Cerebellar nuclear complex (tissue), 1 donor: ENCODE results near the gene PAX7.

Experiments used
- DNase-seq, 2 experiments: peaks; one replicate each; lab custom pipeline; 2025; lab: John Stamatoyannopoulos, UW

The PAX7 gene

DNA sequence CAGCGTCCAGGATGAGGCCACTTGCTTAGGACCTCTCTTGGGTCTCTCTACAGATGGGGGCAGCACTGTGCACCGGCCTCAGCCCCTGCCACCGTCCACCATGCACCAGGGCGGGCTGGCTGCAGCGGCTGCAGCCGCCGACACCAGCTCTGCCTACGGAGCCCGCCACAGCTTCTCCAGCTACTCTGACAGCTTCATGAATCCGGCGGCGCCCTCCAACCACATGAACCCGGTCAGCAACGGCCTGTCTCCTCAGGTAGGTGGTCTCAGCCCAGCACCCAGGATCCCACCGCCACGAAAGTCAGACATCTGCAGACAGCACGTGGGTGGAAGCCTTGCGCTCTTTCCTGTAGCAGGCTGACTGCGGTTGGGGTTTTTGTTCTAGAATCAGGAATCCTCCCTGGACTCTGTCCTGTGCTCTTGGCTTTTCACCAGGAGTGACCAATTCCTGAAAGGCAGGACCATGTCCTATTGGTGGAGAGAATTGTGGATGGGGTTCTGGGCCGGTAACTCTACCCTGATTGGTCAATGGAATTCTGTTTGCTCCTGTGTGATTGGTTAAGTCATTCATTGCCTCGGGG lies 72.5 kb downstream of the PAX7 start:
- no peak for DNase-seq

DNA sequence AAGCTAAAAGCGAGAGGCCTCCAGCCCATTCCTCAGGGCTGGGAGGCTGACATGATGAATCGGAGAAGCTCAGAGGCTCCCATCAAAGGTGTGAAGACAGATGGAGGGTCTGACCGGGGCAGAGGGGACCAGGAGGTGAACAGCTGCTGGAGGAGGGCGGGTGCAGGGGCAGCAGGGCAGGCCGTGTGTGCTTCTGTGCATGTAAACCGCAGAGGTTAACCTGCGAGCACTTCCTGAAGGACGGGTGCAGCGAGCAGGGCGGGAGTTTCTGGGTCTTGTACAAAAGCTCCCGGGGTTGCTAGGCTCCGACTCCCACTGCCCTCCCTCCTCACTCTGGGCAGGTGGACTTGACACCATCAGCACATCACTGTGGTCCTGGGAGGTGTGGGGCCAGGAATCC lies 75.2 kb downstream of the PAX7 start:
- DNase-seq, result no peak

DNA sequence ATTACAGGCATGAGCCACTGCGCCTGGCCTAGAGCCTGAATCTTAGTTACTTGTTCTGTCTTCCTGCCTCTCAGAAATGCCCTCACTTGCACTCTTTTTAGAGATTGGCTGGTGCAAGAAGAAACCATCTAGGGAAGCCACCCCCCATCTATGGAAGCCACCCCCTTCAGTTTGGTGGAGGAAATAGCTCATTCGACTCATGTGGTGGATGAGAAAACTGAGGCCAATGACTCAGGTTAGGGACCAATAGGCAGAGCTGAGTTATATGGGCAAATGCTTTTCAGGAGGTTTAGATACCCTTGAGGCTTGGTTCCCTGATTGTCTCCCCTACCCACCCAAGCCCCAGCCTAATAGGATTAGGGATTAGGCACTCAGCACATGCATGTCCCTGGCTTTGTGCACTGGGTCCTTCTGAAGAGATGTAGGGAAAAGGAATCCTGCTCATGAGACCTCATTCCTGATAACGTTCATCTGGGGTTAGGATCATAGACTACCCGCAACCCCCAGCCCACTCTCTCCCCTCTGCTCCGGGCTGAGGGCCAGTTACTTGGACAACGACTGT lies 77.1 kb downstream of the PAX7 start:
- no peak for DNase-seq

DNA sequence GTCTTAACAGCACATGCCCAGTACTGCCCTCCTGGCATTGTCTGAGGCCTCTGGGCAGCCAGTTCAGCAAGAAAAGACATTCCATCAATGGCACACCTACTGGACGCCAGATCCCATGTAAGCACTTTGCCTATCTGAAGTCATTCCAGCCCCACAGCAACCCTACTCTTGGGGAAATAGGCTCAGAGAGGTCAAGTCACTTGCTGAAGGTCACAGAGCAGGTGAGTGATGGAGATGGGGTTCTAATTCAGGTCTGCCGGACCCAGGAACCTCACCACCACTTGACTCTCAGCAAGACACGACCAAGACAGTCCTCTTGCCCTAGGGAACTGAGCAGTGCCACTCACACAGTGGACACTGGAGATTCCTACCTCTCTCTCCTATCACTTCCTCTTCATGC lies 79.4 kb downstream of the PAX7 start:
- DNase-seq, result no peak

DNA sequence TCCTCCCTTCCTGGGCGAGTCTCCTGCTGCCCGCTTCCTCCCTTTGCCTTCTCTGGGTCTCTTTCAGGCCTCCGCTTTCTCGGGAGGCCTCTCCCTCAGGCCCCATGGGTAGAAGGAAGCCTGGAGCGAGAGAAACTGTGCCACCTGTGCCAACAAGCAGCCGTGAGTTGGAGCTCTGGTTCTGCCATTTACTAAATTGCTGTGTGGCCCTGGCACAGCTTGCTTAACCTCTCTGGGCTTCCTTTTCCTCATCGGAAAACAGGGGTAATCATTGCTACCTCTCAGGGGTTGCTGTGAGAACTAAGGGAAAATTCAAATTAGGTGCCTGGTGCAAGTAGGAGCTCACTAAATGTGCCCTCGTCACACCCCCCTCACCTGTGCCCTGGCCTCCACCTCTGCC lies 80.4 kb downstream of the PAX7 start:
- no peak for DNase-seq

DNA sequence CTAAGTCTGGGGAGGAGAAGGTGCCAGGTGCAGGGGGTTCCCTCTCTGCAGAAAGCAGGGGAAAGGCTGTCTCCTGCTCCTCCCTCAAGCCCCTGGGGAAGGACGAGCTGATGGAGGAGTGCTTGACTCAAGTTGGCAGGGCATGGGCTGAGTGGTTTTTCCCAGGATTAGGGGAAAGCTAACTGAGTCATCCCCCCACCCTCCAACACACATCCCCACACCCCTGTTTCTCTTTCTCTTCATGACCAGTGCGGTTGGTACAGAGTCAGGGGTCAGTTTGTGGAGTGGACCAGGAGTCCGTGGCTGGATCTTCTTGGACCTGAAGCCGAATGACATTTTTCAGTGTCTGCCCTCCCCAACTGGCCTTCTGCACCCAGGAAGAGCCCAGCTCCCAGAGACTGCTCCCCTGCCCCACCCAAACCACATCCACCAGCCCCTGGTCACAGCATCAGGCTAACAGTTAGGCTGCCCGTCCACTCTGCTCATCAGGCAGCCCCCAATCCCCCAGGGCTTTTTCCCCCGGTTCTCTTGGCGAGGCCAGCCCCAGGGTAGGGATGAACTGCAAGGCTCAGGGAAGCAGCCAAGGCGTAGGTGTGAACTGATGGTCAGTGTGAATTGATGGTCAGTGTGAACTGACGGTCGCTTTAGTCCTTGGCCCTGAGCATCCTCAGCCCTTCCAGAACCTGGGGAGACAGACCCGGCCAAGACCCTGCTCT lies 81.0 kb downstream of the PAX7 start:
- DNase-seq, result no peak

DNA sequence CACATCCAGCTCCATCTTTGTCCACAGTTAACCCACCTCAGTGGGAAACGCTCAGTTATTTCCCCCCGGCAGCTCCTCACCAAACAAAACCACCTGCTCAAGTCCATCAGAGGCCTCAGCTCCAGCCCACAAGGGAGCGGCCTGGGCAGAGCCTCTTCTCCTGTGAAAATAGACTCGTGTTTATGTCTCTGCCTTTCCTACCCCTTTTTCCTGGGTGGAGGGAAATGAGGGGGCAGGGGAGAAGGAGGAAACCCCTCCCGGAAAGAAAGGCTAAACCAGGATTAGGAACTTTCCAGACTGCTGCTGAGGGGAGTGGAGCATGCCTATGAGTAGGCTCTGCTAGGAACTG lies 81.6 kb downstream of the PAX7 start:
- no peak for DNase-seq

DNA sequence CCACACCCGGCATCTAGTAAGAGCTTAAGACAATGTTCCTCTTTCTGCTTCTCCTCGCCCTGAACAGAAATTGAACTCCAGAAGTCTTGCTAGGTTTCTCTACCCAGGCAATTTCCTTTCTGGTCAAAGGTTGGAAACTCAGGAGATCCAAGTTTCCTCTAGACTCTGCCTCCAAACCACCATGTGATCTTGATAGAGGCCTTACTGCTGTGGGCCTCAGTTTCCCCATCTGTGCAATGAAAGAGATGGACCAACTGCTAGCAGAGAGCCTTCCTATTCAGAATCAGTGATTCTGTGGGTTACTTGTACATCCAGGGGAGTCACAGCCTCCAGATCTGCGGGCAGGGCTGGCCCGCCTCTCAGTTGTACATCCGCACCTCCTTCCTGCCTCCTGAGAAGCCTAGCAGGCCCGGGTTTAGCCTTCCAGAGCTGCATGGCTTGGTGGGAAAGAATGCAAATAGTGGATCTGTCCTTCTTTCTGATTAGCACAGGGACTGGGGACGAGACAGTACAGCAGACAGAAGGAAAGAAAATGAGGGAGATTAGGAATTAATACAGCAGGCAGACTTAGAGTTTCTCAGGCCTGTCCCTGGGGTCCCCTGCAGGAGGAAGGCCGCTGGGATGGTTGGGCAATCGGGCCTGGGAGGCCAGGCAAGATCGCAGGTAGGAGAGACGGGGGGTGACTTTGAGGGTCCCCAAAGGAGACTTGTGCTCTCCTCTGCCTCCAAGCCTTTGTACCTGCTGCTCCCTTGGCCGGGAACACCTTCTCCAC lies 83.9 kb downstream of the PAX7 start:
- DNase-seq, result no peak

DNA sequence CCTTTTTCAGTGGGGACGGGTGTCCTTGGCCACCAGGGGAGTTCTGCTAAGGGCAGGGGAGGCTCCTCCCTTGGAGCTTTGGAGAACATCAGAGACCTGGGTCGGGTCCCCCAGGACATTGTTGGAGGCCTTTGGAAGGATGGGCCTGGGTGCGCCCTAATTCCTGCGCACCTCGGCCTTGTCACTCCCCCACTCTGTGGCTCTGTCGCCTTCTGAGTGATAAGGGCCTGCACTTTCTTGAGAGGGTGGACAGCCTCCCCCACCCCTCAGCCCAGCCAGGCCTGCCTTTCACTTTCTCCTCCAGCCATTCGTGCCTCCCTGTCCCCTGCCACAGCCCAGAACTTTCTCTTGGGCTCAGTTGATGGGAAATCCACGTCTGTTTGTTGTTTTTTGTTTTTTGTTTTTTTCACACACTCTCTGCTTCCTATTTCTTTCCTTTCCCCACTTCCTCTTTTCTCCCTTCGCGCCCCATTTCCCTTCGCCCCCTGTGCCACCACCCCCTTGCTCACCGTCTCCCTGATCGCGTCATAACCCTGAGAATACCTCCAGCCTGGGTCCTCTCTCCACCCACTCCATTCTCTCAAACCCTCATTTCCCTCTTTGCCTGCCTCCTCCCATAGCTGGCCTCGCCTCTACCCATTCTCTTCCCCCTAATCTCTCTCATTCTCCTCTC lies 85.6 kb downstream of the PAX7 start:
- DNase-seq, result no peak

DNA sequence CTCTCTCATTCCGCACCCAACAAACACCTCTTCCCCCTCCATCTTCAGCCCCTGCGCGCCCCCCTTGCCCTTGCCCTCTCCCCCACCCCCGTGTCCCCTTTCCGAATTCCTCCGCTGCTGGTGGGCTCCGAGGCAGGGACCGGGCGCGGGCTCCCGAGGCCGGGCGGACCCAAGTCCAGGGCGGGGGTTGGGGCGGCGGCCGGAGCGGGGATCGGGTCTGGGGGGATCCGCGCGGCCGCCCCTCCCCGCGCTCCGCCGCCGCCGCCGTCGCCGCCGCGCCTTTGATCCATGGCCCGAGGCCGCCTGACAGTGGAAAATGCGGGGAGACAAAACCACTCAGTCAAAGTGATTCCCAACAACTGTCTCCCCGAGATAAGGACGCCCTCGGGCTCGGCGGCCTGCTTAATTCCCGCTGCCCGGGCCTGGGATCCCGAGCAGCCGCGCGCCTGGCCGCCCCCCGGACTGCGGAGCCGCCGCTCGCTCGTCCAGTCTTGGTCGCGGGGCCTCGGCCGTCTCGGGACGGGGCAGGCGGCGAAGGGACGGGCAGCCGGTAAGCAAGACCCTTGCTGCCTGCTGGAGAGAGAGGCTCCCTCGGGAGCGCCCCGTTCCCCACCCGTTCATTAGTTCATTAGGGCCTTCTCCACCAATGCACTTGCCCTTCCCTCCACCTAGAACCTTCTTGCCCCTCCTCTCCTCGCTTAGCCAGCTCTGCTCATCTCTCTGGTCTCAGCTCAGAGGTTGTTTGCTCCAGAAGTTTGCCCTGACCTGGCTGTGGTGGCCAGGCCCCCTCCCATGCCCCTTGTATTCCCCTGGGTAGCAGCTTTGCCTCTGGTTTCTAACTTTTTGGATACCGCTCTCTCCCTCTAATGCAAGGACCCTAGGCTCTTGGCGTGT lies 86.4 kb downstream of the PAX7 start:
- no peak for DNase-seq

DNA sequence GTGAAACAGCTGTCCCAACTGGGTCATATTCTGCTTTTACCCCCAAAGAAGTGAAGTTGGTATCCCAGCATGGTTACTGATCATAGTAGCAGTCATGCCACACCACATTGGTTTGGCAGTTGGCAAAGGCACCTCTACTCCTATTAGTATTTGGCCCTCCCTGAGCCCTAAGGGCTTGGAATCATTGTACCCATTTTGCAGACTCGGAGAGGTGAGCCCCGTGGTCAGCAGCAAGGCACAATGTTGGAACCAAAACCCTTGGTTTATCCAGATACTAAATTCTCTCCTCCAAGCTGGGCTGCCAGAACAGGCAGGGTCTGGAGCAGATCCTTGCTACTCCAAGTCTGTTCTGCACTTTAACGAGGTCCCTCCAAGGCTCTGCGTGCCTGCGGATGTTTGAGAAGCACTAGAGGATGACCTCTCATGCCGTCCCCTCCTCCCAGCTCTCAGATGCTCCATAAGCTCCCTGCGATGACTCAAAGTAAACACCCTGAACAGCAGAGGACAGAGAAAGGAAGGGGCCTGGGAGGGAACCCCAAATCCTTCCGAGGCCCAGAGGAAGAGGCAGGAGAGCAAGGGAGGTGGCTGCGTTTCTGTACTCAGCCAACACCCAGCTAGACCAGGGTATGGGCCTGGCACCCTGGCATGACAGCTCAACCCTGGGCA lies 89.3 kb downstream of the PAX7 start:
- DNase-seq, result no peak

DNA sequence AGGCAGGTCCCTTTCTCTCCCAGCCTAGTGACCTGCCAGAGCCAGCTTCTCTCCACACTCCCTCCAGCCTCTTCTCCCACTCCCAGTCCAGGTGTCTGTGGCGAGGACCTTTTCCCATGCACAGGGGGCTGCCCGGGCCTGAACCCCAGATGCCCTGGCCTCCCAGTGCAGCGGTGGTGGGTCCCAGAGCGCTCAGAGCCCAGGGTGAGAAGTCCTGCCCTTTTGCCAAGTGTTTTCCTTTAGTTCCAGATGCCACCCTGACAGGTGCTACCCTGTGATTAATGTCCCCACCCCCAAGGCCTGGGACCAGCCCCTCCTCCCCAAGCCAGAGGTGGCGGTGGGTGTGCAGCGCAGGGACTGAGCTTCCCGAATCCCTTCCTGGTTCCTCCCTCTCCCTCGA lies 90.4 kb downstream of the PAX7 start:
- no peak for DNase-seq

DNA sequence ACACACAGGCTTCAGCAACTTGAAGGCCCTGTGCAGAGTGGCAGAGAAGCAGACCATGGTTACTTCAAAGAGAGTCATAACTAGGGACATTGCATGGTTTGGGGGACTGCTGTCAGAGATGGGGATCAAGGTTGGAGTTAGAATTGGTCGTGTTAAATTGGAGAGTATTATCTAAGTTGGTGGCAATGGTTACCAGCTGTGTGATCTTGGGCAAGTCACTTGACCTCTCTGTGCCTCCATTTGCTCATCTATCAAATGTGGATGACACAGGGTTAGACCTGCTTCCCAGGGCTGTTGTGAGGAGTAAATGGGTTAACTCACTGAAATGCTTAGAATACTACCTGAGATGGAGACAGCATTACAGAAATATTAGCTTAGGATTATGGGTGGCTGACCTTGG lies 91.1 kb downstream of the PAX7 start:
- DNase-seq, result no peak

DNA sequence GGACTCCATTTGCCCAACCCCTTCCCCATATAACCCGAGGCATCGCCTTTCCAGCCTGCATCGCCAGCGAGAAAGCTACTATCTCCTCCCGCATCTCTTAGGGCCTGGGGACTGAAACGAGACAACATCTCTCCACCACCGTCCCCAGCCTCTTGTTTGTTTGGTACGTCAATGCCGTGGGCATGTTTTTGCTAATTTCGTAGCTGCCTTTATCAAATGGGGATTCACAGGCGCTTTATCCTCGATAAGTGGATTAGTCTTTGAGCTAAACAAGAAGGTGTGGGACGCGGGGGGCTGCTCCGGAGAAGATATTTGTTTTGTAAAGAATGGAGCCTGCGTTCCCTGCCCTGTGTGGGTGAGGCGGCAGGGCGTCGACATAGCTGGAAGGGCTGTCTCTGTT lies 91.6 kb downstream of the PAX7 start:
- DNase-seq, result no peak

DNA sequence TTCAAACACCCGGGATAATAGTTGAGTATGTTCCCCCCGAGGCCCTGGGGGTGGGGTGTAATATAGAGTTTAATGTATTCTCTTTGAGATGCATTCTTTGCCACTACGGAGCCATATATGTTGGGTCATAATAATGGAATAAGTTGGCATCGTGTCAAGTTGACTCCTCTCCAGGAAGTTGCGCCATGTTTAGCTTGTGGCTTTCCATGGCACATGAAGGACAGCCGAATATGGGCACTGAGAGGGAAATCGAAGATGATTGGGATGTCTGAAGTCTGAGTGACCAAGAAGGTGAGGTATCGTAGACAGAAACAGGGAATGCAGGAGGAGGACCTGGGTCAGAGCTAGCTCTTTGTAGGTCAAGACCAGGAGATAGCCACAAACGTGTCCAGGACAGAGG lies 92.6 kb downstream of the PAX7 start:
- DNase-seq, result no peak

DNA sequence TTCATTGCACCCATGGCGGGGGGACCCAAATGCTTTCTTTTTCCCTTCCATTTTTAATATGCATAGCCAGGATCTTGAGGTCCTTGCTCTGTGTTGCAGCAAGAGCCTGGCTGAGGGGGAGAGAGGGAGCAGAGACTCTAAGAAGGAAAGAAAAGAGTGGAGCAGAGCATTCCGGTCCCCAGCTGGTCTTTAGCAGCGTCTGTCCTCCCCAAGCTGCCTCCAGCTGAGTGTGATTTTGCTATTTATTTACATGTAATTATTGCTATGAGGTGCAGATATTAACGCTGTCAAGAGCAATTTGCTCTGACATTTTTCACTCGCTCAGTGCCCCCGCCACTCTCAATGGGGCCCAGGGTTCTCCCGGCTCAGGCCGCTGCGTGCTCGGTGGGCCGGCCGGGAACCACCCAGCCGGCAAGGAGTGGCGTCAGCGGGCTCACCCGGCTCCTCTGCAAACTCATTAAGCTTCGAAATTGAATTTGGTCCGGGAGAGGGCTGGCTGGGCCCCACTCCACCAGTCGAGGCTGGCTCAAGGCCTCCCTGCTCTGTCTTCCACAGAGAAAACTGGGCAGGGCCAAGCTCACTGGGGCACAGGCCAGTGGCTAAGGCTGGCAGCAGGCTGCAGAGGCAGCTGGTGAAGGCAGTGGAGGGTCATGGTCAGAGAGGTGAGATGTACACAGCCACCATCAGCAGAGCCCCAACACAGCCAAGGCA lies 93.2 kb downstream of the PAX7 start:
- DNase-seq, result no peak

DNA sequence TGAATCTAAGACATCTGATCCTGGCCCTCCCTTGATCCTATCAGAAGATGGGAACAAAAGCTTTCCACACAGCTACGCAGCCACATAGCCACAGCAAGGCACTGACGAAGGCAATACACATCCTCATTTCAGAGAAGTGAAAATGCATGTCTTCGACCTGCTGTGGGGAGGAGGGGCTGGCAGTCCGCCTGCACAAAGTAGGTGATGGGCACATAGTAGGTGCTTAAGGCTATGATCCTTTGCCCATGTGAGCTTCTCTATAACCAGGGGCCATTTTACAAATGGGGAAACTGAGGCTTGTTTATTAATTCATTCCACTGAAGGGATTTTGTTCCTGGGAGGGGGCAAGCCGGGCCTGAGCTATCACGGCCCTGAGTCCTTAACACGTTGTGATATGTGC lies 94.2 kb downstream of the PAX7 start:
- no peak for DNase-seq

DNA sequence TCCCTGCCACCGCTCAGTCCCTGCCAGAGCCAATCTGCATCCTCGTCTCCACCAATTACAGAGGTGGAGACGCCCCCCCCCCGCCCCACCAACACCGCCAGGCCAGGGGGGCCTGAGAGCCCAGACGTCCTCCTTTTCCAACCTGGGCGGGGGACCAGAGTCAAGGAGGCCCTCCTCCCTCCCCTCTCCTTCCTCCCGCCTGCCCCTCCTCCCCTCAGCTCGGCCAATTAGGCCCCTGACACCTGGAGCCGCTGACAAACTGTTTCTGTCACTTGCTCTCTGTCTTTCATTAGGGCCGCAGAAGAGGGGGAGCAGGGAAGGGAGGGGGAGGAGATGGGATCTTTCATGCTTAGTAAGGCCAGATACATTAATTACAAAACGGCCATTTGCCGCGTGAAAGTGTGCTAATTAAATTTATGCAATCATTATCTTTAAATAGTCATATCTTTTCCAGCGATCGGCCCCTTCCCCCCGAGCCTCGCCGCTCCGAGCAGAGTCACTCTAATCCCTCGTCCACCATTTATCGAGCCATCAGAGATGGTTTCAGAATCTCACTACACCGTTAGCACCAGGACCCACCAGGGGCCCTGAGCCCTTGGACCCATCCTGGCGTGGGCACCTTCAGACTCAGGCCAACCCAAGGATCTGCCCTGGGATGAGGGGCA lies 94.7 kb downstream of the PAX7 start:
- no peak for DNase-seq

DNA sequence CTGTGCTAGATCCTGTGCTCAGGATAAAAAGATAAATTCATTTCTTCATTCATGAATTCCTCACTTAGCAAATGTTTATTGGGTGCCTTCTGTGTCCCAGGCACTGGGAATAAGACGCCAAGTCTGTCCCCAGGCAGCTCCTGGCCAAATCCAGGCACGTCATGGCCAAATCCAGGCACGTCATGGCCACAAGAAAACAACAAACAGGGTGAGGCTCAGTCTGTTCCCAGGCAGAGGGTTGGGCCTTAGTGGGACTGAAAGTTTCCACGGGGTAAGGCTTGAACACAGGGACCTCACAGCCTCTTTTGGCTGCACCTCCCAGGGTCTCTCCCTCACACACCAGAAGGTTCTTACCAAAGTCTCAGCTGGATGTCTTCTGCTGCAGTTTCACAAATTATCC lies 95.7 kb downstream of the PAX7 start:
- no peak for DNase-seq

DNA sequence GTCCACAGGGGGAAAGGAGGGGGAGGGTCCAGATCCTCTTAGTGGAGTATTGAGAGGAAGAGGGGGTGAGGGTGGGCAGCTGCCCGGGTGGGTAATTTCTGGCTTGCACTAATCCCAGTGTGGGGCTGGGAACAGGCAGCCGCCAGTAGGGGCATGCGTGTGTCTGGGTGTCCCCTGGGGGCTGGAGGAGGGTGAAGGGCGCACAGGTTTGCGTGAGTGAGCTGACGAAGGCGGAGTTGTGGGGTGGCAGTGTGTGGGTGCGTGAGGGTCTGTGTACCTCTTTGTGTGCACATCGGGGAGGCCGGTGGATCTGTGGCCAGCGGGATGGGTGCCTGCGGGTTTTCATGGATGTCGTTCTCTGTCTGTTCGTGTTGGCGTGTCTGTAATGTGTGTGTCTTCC lies 97.3 kb downstream of the PAX7 start:
- DNase-seq, result no peak
